ENCODE data around the gene TNKS2. TPM values are rescaled to one million over a fixed set of nuclear protein-coding genes. Genes with fewer than 3 reads are reported as not detected.

The TNKS2 gene
- total RNA-seq, 1 donor from 2014 or later = 13.8 TPM

DNA sequence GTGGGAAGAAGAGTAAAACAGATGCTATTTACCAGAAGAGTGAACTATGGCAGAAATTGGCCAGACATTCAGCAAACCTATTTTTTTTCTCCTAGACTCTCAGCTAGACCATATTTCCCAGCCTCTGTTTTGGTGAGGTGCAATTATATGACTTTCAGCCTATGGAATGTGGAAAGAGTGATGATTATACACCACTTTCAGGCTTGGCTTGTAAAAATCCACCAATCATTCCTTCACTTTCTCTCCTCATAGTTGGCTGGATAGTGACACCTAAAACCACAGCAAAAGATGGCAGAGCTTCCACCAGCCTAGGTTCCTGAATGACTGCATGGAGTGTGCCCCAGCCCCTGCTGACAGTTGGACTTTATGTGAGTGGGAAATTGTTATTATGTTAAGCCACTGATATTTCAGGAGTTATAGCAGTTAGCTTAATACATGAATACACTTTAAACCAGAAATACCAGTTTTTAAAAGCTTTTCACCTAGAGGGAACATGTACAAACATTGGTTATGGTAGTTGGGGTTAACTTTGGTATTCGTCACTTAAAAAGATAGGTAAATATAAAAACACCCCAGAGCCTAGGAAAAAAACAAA, 19.1 kb upstream of the TNKS2 start:
- no peak overlapping the region for H3K27ac ChIP-seq (replicated peaks)
- H3K27me3 ChIP-seq (ENCODE audit: low read depth) = peaks cover 41% of the 10 kb centered on the region
- TF ChIP-seq, protein P1, sequence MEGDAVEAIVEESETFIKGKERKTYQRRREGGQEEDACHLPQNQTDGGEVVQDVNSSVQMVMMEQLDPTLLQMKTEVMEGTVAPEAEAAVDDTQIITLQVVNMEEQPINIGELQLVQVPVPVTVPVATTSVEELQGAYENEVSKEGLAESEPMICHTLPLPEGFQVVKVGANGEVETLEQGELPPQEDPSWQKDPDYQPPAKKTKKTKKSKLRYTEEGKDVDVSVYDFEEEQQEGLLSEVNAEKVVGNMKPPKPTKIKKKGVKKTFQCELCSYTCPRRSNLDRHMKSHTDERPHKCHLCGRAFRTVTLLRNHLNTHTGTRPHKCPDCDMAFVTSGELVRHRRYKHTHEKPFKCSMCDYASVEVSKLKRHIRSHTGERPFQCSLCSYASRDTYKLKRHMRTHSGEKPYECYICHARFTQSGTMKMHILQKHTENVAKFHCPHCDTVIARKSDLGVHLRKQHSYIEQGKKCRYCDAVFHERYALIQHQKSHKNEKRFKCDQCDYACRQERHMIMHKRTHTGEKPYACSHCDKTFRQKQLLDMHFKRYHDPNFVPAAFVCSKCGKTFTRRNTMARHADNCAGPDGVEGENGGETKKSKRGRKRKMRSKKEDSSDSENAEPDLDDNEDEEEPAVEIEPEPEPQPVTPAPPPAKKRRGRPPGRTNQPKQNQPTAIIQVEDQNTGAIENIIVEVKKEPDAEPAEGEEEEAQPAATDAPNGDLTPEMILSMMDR (IDR thresholded peaks at IDR 0.05; ENCODE audit: borderline replicate concordance) = no peak
- H3K4me1 ChIP-seq = no peaks in the 10 kb centered on the region
- H3K4me3 ChIP-seq = no peak overlapping the region
- intact Hi-C loops (cut with micrococcal nuclease) = no loop called here
- no peak for DNase-seq
- H3K9me3 ChIP-seq (replicated peaks) = no peaks in the 10 kb centered on the region
- no peaks in the 10 kb centered on the region for H3K36me3 ChIP-seq

DNA sequence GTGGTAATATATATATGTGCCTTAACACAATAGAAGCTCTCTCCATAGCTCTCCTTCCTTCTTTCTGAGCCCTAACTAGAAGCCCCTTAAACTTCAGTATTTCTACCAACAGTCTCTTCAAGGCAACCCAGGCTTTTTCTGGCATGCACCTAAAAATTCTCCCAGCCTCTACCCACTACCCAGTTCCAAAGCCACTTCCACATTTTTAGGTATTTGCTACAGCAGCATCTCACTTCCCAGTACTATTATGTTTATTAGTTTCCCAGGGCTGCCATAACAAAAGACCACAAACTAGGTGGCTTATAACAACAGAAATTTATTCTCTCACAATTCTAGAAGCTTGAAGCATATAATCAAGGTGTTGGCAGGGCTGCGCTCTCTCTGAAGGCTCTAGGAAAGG, 15.7 kb upstream of the TNKS2 start:
- no peaks in the 10 kb centered on the region for H3K4me1 ChIP-seq
- H3K4me3 ChIP-seq = no peak overlapping the region
- intact Hi-C loops (cut with micrococcal nuclease) = no loop called here
- no peak overlapping the region for H3K27ac ChIP-seq (replicated peaks)
- no peaks in the 10 kb centered on the region for H3K9me3 ChIP-seq (replicated peaks)
- H3K27me3 ChIP-seq (ENCODE audit: low read depth) = peaks cover 14% of the 10 kb centered on the region
- DNase-seq = no peak
- TF ChIP-seq, protein P1 (IDR thresholded peaks at IDR 0.05; ENCODE audit: borderline replicate concordance) = no peak
- no peaks in the 10 kb centered on the region for H3K36me3 ChIP-seq

DNA sequence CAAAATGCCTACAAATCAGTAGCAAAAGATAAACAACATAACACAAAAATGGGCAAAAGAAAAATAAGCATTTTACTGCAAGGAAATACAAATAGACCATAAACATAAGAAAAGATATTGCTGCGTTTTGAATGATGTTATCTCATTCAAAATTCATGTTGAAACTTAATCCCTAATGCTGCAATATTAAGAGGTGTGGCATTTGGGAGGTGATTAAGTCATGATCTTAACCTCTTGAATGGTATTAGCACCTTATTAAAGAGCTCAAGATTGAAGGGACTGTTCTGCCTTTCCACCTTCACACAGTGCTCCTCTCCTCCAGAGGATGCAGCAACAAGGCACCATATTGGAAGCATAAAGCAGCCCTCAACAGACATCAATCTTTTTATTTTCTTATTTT, 12.4 kb upstream of the TNKS2 start:
- TF ChIP-seq, protein P1 (IDR thresholded peaks at IDR 0.05; ENCODE audit: borderline replicate concordance) = no peak

DNA sequence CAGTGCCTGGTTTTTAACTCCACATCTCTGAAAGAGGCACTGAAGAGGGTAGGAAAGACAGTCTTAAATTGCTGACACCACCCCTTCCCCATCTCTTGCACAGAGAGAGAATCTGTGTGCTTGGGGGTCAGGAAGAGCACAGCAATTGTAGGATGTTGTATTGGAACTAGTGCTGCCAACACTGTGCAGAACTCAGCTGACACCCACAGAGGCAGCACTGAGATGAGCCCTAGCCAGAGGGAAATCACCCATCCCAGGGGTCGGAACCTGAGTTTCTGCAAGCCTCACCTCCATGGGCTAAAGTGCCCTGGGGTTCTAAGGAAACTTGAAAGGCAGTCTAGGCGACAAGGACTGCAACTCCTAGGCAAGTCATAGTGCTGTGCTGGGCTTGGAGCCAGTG, 11.0 kb upstream of the TNKS2 start:
- Histone ChIP-seq H3K27ac (replicated peaks) (no peak overlapping the region), H3K9me3 (replicated peaks) (no peaks in the 10 kb centered on the region), H3K27me3 (ENCODE audit: low read depth) (no peaks in the 10 kb centered on the region), H3K36me3 (no peaks in the 10 kb centered on the region), H3K4me1 (no peaks in the 10 kb centered on the region), H3K4me3 (no peak overlapping the region)
- intact Hi-C loops (cut with micrococcal nuclease) = no loop called here
- TF ChIP-seq, protein P1 (IDR thresholded peaks at IDR 0.05; ENCODE audit: borderline replicate concordance) = no peak
- no peak for DNase-seq

More for the DNA sequence above, 12.4 kb upstream of the TNKS2 start:
- Histone ChIP-seq H3K4me1 (no peaks in the 10 kb centered on the region), H3K27ac (replicated peaks) (no peak overlapping the region), H3K4me3 (no peak overlapping the region), H3K36me3 (no peaks in the 10 kb centered on the region), H3K27me3 (ENCODE audit: low read depth) (no peaks in the 10 kb centered on the region), H3K9me3 (replicated peaks) (no peaks in the 10 kb centered on the region)
- intact Hi-C loops (cut with micrococcal nuclease) = no loop called here
- DNase-seq = no peak

DNA sequence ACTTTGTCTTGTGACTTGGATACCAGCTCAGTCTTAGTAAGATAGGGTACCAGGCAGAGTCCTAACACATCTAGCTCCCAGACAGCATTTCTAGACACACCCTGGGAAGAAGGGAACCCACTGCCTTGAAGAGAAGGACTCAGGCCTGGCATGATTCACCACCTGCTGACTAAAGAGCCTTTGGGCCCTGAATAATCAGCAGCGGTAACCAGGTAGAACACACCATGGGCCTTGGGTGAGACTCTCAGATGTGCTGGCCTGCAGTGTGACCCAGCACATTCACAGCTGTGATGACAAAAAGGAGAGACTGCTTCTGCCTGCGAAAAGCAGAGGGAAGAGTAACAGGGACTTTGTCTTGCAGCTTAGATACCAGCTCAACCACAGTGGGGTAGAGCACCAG, 10.4 kb upstream of the TNKS2 start:
- Histone ChIP-seq H3K9me3 (replicated peaks) (no peaks in the 10 kb centered on the region), H3K4me1 (no peaks in the 10 kb centered on the region), H3K27ac (replicated peaks) (no peak overlapping the region), H3K36me3 (no peaks in the 10 kb centered on the region), H3K4me3 (no peak overlapping the region), H3K27me3 (ENCODE audit: low read depth) (no peaks in the 10 kb centered on the region)
- TF ChIP-seq, protein P1 (IDR thresholded peaks at IDR 0.05; ENCODE audit: borderline replicate concordance) = no peak
- no peak for DNase-seq
- intact Hi-C loops (cut with micrococcal nuclease) = no loop called here

Data from left ventricle myocardium inferior (tissue), 1 donor.